GM18909 (cell line): ENCODE results near the gene CAMK2A.

Experiments
- ATAC-seq: cut with Tn5 transposase; IDR thresholded peaks from one replicate; pipeline ENCODE4 v1.9.1; 2021; ENCODE audit warnings: mild to moderate bottlenecking; ENCODE audit not compliant: unreplicated experiment, poor library complexity

The CAMK2A gene

DNA sequence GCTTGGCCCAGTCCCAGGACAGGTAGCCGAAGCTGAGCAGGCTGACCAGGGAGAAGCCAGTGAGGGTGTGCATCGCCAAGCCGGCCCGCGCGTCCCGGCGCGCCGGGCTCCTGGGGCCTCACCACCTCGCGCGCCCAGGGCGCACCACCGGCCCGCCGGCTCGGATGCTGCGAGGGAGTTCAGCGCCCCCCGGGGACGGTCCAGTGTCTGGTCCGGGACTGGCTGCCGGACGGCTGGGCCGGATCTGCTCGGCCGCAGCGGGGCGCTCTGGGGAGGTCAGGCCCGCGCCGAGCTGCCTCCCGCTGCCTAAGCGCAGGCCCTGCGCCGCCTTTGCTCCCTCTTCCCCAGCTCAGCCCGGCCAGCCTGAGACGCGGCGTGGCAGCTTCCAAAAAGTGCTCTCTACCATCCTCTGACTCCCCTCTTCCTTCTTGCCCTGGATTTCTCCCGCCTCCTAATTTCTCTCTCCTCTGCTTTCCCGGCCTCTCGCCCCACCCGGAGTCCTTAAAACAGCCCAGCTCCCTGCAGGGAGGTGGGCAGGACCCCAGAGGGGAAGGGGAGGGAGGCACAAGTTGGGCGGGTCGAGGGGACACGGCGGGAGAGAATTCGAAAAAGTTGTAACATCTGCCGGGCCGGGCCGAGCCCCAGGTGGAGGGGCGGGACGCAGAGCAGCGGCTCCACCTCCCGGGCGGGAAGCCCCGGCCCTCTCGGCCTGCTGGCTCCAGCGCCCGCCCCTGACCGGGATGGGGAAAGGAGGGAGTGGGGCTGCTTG is 12.9 kb upstream of the CAMK2A start, which contains the start of gene ARSI:
Gene ARSI (minus strand): TSS at position 605 of the 769 bp plus-strand sequence. CDS start 532 bp downstream, at position 73.
- no peak for ATAC-seq

DNA sequence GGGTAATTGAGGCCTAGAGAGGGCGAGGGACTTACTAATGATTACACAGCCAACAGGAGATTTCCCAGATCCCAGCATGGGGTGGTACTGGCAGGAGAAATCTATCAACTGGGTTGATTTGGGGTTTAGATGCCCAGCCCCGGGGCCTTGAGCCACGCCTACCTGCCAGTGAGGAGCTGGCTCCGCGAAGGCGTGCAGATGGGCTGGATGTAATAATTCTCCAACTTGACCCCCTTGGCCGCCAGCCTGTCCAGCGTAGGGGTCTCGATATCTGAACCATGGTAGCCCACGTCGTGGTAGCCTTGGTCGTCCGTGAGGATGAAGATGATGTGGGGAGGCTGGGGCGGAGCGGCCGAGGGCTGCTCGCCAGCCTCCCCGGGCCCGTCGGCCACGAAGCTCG is 12.3 kb upstream of the CAMK2A start:
- no peak for ATAC-seq

DNA sequence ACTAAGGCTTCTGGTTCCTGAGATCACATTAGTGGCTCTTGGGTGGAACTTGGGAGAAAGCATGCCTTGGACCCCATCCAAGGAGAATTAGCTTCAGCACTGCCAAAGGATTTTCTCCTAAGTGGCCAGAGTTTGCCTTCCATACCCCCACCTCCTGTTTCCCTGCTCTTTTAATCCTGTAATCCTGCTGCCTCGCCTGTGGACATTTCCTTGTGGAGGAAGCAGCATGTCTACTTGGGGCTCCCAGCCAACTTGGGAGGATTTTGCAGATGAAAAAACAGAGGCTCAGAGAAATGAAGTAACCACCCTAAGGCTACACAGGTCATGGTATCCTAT is 11.6 kb upstream of the CAMK2A start:
- no peak for ATAC-seq

DNA sequence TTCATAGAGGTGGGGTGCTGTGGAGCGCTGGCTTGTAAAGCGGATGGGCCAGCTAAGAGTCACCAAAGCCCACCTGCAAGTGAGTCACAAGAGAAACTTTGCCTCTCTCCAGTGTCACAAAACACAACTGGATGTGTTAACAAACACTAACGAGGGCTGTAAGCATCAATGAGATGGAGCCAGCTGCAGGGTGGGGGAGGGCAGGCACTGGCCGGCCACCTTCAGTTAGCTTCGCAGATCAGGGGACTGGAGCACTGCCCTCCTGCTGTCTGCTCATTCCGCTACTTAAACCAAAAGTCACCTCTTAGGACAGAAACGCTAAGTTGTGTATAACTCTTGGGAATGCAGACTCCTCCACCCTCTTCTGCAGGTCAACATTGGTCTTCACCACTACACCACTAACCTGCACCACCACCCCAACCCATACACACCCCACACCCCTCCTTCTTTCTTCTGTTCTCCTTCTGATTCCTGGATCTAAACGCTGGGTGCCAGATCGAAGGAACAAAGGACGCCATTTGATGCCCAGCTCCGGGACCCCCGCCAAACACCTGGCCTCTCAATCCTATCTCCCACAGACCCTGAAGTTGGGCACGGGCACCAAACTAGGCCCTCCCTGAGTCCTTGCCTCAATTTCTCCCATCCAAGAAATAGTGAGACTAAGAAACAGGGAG is 11.1 kb upstream of the CAMK2A start:
- no peak for ATAC-seq

DNA sequence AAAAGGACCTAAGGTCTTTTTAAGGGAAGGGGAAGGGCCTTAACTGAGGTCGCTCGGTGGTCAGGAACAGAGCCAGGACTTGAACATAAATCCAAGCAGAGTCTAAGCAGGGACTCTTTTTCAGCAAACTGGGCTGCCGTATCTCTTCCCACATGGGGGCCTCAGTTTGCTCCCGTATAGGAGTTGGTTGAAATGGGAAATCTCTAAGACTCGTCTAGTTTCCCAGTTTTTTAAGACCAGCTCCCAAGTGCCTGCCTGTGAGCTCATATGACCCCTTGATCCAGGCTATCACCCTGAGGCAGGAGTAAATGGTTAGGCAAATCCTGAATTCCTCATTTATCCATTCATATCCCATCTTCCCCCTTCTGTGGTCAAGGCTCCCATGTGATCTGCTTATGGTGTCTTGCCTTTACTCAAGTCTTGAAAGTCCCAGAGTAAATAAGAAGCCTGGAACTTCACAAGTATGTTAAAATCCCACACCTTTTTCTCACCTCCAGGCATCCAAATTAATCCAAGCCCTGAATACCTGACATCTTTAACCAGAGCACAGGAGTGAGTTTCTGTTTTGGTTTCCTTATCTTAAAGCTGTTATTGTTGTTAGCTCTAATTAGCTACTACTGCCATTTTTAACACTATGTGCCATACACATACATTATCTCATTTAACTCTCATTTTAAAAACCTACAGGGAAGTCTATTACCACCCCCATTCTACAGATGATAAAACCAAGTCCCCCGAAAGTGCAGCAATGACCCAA is 10.2 kb upstream of the CAMK2A start:
- no peak for ATAC-seq

DNA sequence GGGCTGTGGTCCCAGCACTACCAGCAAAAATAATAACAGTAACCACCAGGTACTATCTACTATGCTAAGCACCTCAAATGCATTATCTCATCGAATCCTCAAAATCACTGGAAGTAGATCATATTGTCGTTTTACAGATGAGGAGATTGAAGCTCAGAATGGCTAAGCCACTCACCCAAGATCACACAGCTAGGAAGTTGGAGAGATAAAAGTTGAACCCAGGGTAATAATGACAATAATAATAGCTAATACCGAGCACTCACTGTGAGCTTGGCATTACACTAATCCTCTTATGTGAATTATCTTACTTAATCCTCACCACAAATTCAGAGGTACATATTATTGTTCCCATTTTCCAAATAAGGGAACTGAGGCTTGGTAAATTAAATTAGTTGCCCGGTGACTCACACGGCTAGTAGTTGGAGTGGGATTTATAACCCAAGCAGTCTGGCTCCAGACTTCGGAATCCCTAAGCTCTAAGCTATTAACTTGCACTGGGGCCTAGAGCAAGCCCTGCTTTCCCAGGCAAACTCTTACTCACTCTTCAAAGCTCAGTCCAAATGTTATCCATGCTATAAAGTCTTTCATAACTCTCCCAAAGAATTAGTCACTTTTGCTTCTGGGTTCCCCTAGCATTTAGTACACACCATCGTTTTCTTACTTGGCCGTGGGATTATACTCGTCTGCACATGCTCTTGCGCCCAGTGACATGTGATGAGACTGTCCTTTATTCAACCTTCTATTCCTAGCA is 9.3 kb upstream of the CAMK2A start:
- no peak for ATAC-seq

DNA sequence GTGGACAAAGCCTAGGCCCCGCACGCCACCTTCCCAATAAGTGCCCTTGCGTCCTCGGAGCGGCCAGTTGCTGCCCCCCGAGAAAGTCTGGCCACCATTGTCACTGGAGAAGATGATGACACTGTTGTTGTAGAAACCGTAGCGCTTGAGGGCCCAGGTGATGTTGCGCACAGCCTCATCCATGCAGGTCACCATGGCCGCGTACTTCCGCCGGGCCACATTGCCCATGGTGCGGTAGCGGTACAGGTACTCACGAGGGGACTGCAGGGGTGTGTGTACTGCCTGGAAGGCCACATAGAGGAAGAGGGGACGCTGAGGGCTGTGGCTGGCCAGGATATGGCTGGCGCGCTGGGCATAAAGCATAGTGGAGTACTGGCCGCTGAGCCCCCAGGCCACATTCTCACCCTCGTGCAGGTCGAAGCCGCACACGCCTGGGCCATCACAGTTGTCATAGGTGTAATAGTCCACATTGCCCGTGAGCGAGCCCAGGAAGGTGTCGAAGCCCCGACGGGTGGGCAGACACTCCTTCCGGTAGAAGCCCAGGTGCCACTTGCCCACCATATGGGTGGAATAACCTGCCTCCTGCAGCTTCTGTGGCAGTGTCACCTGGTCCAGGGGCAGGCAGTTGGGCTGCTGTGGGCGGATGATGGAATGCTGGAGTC is 8.5 kb upstream of the CAMK2A start:
- ATAC-seq: no peak

DNA sequence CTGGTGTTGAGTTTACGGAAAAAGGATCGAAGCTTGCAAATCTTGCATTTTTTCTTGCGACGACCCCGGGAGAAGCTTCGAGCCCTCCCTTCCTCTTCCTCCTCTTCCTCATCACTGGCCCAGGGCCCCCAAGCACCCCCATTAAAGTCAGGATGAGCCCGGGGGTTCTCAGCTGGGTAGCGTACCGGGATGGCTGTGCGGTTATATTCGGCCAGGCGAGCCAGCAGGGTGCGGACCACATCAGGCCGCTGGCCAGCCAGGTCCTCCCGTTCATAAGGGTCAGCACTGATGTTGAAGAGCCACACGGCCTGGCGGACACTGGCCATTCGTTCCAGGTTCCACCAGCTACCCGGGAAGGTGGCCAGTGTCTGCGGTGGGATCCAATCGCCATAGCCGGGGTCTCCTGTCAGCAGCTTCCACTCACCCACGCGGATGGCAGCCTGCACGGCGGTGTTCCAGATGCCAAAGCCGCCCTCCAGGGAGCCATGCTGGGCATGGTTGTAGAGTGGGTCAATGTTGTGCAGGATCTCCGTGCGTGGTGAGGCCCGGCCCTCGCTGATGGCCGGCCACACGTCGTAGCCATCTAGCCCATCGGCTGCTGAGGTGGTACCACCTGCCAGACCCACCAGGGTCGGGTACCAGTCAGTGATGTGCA is 7.8 kb upstream of the CAMK2A start:
- no peak for ATAC-seq

DNA sequence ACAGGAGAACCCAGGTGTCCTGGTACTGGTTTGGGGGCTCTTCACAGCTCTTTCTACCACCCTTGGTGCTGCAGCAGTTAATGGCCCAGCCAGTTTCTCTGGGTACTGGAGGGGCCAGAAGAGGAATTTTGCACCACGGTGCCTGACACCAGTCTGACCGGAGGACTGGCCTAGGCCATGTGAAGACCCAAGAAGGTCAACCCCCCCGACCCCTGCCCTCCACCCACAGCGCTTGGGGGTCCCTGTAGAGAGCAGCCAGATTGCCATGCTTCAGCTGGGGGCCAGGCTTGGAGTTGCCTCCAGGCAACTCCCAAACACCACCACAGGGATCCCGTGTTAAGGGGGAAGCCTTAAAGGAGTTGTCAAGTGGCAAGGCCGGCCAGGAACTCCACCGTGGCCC is 6.9 kb upstream of the CAMK2A start:
- no peak for ATAC-seq

DNA sequence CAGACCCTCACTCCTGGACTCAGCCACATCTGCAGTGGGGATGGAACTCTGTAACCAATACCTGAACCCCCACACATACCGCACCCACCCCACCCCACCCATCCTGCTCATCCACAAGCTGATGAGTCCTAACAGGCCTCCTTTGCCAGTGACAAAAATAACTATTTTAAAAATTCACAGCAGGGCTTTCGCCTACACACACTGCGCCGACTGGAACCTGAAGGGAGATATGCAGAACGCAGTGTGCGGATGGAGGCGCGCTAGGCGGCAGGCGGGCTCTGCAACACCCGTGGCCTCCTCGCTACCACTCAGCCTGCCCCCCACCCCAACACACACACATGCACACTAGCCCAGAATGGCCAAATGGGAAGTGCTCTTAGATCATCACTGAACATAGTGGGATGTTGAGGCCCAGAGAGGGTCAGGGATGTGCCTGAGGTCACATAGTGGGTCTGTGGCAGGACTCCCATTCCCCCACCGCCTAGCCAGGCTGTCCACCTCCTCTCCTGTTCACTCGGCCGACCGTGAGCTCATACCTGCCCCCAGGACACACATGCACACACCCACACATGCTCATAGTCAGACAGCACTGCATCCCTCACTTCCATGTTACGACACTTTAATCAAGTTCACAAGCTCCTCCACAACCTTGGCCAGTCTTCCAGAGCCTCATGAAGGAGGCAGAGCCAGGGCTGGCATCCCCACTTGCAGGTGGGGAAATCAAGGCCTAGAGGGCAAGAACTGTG is 6.3 kb upstream of the CAMK2A start:
- ATAC-seq: no peak

DNA sequence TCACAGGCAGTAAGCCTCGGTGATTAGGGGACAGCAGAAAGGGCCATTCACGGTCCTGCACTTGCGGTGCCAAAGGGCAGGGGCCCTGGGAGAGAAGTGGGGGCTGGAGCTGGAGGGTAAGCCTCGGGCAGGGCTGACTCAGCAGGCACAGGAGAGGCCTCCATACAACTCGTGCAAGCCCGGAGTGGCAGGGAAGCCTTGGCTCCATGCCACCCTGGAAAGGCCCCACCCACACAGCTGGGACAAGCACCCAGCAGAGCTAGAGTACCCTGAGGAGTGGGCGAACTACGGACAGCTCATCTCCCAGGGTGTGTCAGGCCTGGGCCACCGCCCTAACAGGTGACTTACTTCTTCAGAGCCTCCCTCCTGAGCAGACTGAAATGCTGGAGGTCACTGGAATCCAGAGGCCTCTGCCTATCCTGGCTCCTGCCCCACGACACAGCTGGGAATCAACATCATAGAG is 5.6 kb upstream of the CAMK2A start:
- no peak for ATAC-seq

DNA sequence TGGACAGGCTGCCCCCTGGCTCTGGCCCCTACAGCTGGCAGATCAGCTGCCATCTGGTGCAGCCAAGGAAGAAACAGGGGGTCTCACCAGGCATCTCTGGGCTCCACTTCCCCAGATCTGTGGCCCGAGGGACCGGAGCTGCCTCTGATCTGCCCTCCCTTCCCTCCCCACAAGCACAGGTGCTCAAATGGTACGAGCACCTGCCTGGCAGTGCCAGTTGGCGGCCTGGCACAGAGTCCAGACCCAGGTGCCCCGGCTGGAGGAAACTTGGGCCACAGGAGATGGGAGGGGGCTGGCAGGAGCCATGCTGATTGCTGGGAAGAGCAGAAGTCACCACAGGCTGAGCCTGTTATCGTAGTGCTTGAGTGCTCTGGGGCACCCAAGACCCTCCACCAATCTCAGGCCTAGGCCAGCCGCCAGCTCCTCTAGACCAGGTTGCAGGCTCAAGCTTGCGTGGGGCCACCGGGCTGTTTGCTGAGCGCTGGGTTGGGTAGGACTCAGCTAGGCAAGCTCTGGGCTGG is 5.0 kb upstream of the CAMK2A start:
- ATAC-seq: no peak

DNA sequence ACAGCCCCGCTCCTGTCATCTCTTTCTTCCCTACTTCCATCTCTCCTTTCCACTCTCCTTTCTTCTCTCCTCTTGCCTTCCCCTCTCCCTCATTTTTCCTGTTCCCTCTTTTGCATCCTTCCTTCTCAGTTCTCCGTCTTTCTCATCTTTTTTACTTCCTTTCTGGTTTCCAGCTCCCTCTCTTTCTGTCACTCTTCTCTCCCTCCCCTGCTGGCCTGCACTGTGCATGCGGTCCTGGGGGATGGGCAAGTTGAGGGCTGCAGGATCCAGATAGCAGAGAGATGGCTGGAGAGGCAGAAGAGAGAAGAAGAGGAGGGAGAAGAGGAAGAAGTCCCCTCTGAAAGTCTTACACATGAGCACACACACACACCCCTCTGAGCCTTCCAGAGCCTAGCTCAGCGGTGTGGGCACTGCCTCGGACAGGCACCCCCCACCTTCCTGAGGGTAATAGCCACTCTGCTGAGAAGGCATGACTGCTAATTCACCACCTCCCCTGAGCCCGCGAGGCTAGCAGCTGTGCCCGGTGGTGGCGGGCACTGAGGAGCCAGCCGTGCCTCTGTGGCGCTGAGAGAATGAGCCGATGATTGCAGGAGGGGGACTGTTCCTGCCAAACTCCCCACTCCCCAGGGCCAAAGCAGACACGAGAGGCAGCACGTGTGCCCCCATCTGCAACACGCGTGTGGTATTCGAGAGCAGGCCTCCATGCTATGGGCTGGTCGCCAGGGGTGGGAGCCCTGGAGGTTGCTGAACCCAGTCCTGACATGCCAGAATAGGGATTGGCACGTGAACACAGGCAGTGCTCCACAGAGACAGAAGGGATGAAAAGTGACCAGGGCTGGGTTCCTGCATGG is 3.7 kb upstream of the CAMK2A start:
- no peak for ATAC-seq

DNA sequence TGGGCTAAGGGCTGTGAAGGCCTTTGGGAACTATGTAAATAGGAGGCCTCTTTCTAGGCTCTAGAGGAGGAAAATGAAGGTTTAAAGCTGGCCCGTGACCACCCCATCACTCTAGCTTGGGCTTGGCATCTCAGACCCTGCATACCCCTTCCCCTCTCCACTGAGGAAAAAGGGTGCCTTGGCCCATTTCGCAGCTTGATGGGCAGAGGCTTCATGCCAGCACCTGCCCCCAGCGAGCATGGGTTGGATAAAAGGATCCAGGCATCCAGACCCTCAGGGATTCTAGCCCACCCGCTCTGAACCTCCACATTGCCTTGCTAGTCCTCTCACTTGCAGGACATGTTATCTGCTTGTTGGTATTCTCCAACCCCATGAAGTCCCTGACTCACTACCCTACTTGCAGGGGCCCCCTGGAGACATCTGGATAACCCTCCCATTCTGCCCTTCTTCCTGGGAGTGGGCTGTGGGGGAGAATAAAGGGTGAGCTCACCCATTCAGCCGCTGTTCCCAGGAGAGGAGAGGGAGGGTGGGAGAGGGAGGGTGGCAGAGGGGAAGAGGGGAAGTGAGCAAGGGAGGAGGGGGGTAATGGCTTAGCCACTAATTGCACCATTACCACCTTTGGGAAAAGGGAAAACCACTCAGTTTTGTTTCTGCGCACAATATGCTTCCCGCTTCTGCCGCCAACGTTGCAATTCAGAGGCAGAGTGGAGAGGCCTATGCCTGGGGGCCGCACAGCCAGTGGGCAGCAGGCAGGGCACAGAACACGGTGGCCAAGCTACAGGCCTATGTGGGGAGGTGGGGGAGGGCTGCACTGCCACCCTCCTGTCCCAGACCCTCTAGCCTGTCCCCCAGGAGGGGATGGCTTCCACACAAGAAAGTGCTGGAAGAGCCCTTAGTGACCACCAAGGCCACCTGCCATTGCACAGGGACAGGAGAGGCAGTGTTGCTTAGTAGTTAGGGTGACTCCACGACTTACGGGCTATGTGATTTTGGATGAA is 2.1 kb upstream of the CAMK2A start:
- ATAC-seq: no peak

DNA sequence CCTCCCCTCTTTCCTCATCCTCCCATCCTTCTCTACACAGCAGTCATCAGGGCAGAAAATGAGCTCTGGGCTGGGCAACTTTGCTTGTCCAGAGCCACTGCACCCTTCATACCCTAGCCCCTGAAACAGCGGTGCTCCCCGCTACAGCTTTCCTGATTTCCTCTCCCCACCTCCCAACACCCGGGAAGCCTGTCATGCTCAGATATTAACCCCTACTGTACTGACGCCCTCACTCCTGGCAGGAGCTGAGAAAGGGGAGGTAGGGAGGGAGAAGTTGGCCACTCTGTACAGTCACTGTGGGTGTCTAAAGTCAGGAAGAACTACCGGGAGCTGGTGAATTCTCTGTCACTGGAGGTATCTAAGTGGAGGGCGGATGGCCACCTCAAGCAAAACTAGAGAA is 782 bp downstream of the CAMK2A start:
- no peak for ATAC-seq

DNA sequence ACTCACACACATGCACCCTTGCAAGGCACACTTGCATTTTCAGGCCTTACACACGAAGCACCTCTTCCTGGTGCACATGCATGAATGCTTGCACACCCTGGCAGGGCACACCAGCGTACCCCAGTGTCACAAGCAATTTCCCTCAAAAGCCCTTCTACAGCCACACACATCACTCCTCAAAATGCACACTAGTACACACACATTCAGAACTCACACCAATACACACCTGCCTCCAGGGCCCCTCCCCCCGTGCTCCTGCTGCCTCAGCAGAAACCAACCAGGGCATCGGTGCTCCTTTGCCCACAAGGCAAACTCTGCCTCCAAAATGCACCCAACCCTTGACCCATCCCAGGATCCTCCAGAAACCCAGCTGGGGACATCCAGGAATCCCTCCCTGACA is 1.2 kb downstream of the CAMK2A start:
- ATAC-seq: no peak

DNA sequence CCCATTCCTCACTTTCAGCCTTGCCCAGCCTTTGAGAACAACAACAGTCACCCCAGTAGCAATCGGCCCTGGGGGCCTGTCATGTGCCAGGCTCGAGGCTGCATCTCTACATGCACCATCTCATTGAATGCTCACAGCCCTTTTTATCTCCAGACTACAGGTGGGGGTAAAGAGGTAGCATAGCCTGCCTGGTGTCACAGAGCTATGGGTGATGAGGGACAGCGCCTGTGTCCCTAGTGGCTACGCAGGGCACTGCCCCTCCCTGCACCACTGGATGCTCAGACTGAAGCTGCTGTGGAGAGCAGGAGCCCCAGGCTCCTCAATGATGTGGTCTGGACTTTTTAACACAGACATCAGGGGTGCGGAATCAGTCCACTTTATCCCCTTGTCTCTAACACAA is 2.8 kb downstream of the CAMK2A start:
- ATAC-seq: no peak
